HepG2 (cell line): ENCODE results near the gene SAMD10. TPM values are rescaled to one million over a fixed set of nuclear protein-coding genes. Genes with fewer than 3 reads are reported as not detected.

ENCODE experiments used
- ATF2 ChIP-seq: sonication (generic); formaldehyde crosslinking; IDR thresholded peaks from 2 replicates; pipeline ENCODE4 v1.4.0; 2020; ENCODE audit warnings: missing genetic modification reagents
- JDP2 ChIP-seq: sonication (generic); formaldehyde crosslinking; IDR thresholded peaks from 2 replicates; pipeline ENCODE4 v1.8.1; 2022; ENCODE audit warnings: missing genetic modification reagents, borderline replicate concordance
- KLF13 ChIP-seq: sonication (generic); formaldehyde crosslinking; IDR thresholded peaks from 2 replicates; pipeline ENCODE4 v1.4.0; 2020; ENCODE audit warnings: mild to moderate bottlenecking, missing genetic modification reagents
- MED13 ChIP-seq: sonication (generic); formaldehyde crosslinking; IDR thresholded peaks from 2 replicates; pipeline ENCODE4 v1.5.0; 2020; ENCODE audit warnings: missing genetic modification reagents
- MLLT10 ChIP-seq: sonication (generic); formaldehyde crosslinking; IDR thresholded peaks from 2 replicates; pipeline ENCODE4 v1.4.0; 2020; ENCODE audit warnings: missing genetic modification reagents
- MNT ChIP-seq: fragments of 450-650 bp; IDR thresholded peaks from 2 replicates; pipeline ENCODE4 v1.6.1; 2016
- NCOA5 ChIP-seq: sonication (generic); formaldehyde crosslinking; IDR thresholded peaks from 2 replicates; pipeline ENCODE4 v1.4.0; 2020; ENCODE audit warnings: missing genetic modification reagents
- NFE2L2 ChIP-seq: fragments of 150-350 bp; IDR thresholded peaks from 2 replicates; pipeline ENCODE4 v1.6.1; 2014; ENCODE audit warnings: low read length
- POGK ChIP-seq: sonication (generic); formaldehyde crosslinking; conservative IDR thresholded peaks from 2 replicates; pipeline ENCODE4 v1.8.0; 2022; ENCODE audit warnings: mild to moderate bottlenecking, moderate library complexity, missing genetic modification reagents
- SIX4 ChIP-seq: sonication (generic); formaldehyde crosslinking; IDR thresholded peaks from 2 replicates; pipeline ENCODE4 v1.4.0; 2020; ENCODE audit warnings: missing genetic modification reagents
- SP2 ChIP-seq: sonication (generic); formaldehyde crosslinking; IDR thresholded peaks from 2 replicates; pipeline ENCODE4 v1.5.1; 2020; ENCODE audit warnings: mild to moderate bottlenecking, missing genetic modification reagents
- SRSF1 ChIP-seq: fragments of 200-400 bp; formaldehyde crosslinking; optimal IDR thresholded peaks from 2 replicates; pipeline ENCODE3; 2017; ENCODE audit warnings: mild to moderate bottlenecking, low read depth, low read length, moderate library complexity
- ZBTB7A ChIP-seq: sonication (generic); formaldehyde crosslinking; IDR thresholded peaks from 2 replicates; pipeline ENCODE4 v1.8.0; 2022; ENCODE audit warnings: mild to moderate bottlenecking, missing genetic modification reagents
- ZBTB8A ChIP-seq: sonication (generic); formaldehyde crosslinking; IDR thresholded peaks from 2 replicates; pipeline ENCODE4 v1.4.0; 2020; ENCODE audit warnings: mild to moderate bottlenecking, low read depth, missing genetic modification reagents, borderline replicate concordance
- ZFP90 ChIP-seq: sonication (generic); formaldehyde crosslinking; IDR thresholded peaks from 2 replicates; pipeline ENCODE4 v1.8.0; 2022; ENCODE audit warnings: missing genetic modification reagents, mild to moderate bottlenecking, inconsistent platforms, borderline replicate concordance
- ZNF264 ChIP-seq: sonication (generic); formaldehyde crosslinking; IDR thresholded peaks from 2 replicates; pipeline ENCODE4 v1.4.0; 2020; ENCODE audit warnings: missing genetic modification reagents
- ZNF383 ChIP-seq: sonication (generic); formaldehyde crosslinking; IDR thresholded peaks from 2 replicates; pipeline ENCODE4 v1.4.0; 2020; ENCODE audit warnings: missing genetic modification reagents, mild to moderate bottlenecking, borderline replicate concordance
- ZNF710 ChIP-seq: sonication (generic); formaldehyde crosslinking; IDR thresholded peaks from 2 replicates; pipeline ENCODE4 v1.5.0; 2020; ENCODE audit warnings: mild to moderate bottlenecking, missing genetic modification reagents, borderline replicate concordance
- ZNF747 ChIP-seq: sonication (generic); formaldehyde crosslinking; IDR thresholded peaks from 2 replicates; pipeline ENCODE4 v1.8.1; 2023; ENCODE audit warnings: missing genetic modification reagents, mild to moderate bottlenecking, borderline replicate concordance
- ZSCAN25 ChIP-seq: sonication (generic); formaldehyde crosslinking; IDR thresholded peaks from 2 replicates; pipeline ENCODE4 v1.8.0; 2022; ENCODE audit warnings: mild to moderate bottlenecking, missing genetic modification reagents
- polyA plus RNA-seq, 8 experiments: library from polyadenylated mRNA; depleted of rRNA in 3 of 8; stranded (reverse) in 7 of 8; unstranded in 1 of 8; fragments of >200 nt; fragmentation: Illumina TruSeq in 4 of 8; extraction: Trizol in 4 of 8; gene quantifications; 2 replicates each; pipeline versions ENCODE4 v1.2.1 to v1.2.3, GENCODE V29; 2011 to 2016; ENCODE audit warnings: low read depth in 4 of 8, missing spikeins in 1 of 8, mixed read lengths in 1 of 8; ENCODE audit not compliant: insufficient read depth in 1 of 8
- total RNA-seq, 5 experiments: library from RNA; depleted of rRNA; stranded (reverse); fragments of >200 nt; fragmentation: Illumina TruSeq; extraction: Trizol; gene quantifications; 2 replicates each; pipeline ENCODE4 v1.2.3, GENCODE V29; 2016; ENCODE audit warnings: low read depth in 1 of 5
- TF ChIP-seq, protein P1 (sequence below): sonication (generic); formaldehyde crosslinking; IDR thresholded peaks from 2 replicates; pipeline ENCODE4 v1.8.0; 2023; ENCODE audit warnings: mild to moderate bottlenecking, missing genetic modification reagents

Gene SAMD10
- total and polyA plus RNA-seq, 2 of the 13 experiments (the other 11 are each of a cell fraction or from before 2014, with no cell fraction given) = 6.1 to 11.0 TPM

DNA sequence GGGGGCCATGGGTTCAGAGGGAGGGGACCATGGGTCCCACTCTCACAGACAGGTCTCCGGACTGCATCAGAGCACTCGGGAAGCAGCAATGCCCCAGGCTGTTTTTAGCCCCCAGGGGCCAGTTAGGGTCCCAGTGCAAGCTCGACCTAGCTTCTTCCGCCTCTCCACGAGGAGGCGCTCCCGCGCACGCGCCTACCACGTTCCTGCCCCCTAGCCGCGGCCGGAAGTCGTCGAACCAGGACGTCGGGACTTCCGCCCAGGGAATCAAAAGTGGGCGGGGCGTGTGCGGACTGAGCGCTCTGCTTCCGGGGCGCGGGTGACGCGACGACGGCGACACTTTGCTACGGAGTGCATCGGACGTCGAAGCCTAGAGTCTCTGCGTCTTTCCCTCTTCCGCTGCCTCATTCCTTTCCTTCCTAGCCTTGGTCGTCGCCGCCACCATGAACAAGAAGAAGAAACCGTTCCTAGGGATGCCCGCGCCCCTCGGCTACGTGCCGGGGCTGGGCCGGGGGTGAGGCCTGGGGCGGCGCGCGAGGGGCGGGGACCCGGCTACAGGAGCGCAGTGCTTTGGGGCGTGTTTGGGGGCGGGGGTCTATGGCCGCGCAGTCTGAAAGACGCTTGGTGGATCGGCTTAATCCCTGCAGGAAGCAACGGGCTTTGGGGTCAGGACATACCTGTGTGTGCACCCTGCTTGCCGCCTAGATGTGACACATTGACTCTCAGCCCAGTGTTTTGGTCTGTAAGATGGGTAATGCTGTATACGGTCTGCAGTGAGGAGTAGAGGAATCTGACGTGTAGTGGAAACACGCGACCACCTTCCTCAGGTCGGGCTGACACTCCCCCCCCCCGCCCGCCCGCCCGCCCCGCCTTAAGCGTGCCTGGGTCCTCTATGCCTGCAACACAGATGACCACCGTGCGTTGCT, 1.6 kb upstream of the SAMD10 start, which contains the start of gene PRPF6 (continued):
- TF ChIP-seq SRSF1 (peak; percentile 98), ZNF710 (CRISPR knock-in tag) (peak; percentile 93), KLF13 (CRISPR knock-in tag) (peak; percentile 82; the same call in 1 of the 2 replicates), ZNF383 (CRISPR knock-in tag) (0 out of 2 replicates have a peak, but pooled peaks have one; percentile 19), MED13 (CRISPR knock-in tag) (peak; percentile 76), JDP2 (CRISPR knock-in tag) (peak; percentile 10; the same call in 1 of the 2 replicates), MLLT10 (CRISPR knock-in tag) (no peak), ZFP90 (peak; percentile 98; the same call in 1 of the 2 replicates), ZSCAN25 (CRISPR knock-in tag) (peak; percentile 47; the same call in 1 of the 2 replicates), ZBTB7A (CRISPR knock-in tag) (peak; percentile 95), ZNF747 (peak; percentile 92), MNT (peak; percentile 96), ZNF264 (CRISPR knock-in tag) (peak; percentile 95), SP2 (CRISPR knock-in tag) (peak; percentile 92), ZBTB8A (CRISPR knock-in tag) (peak; percentile 46; the same call in 1 of the 2 replicates), SIX4 (CRISPR knock-in tag) (peak; percentile 79; the same call in 1 of the 2 replicates), ATF2 (peak; percentile 88), POGK (peak; percentile 98), NFE2L2 (peak; percentile 21; the same call in 1 of the 2 replicates), NCOA5 (no peak)
- TF ChIP-seq, protein P1, sequence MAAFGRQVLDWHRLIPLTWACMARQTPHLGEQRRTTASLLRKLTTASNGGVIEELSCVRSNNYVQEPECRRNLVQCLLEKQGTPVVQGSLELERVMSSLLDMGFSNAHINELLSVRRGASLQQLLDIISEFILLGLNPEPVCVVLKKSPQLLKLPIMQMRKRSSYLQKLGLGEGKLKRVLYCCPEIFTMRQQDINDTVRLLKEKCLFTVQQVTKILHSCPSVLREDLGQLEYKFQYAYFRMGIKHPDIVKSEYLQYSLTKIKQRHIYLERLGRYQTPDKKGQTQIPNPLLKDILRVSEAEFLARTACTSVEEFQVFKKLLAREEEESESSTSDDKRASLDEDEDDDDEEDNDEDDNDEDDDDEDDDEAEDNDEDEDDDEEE (CRISPR knock-in tag) = peak; percentile 97; the same call in 1 of the 2 replicates
